ENCODE measurements around the gene IL24. TPM values are rescaled to one million over a fixed set of nuclear protein-coding genes. Genes with fewer than 3 reads are reported as not detected.

IL24 gene
- total RNA-seq, 1 donor = 0.86 TPM

DNA sequence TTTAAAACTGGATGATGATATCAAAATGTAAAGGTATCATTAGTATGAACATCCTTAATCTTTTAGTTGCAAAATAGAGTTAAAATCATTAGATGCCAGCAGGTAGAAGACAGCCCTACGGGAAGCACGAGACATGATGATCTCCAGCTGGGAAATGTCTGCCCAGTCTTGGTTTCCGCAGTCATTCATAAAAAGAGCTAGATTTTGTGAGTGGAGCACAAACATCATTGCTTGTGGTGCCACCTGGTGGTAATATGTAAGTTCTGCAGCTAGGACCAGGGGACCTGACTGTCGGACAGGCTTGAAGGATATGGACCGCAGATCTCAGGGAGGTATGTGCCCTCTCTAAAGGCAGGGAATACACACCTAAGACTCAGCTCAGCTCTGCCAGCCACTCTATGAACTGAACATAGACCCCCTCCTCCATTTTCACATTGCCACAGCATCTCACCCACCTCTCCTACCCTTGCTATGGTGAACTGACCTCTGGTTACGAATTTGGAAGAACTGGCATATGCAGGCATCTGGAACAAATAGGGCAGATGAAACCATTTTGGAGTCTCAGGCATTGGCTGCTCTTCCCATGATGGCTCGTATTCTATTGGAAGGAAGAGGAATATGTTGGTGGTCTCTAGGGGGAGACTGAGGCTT, 15.3 kb downstream of the IL24 start:
- TF ChIP-seq, protein P1, sequence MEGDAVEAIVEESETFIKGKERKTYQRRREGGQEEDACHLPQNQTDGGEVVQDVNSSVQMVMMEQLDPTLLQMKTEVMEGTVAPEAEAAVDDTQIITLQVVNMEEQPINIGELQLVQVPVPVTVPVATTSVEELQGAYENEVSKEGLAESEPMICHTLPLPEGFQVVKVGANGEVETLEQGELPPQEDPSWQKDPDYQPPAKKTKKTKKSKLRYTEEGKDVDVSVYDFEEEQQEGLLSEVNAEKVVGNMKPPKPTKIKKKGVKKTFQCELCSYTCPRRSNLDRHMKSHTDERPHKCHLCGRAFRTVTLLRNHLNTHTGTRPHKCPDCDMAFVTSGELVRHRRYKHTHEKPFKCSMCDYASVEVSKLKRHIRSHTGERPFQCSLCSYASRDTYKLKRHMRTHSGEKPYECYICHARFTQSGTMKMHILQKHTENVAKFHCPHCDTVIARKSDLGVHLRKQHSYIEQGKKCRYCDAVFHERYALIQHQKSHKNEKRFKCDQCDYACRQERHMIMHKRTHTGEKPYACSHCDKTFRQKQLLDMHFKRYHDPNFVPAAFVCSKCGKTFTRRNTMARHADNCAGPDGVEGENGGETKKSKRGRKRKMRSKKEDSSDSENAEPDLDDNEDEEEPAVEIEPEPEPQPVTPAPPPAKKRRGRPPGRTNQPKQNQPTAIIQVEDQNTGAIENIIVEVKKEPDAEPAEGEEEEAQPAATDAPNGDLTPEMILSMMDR (IDR thresholded peaks at IDR 0.05; ENCODE audit: insufficient read depth, low read depth, low read length) = peak; percentile 83
- no peak overlapping the region for H3K4me3 ChIP-seq (ENCODE audit: low read depth, low read length)
- peak; percentile 80 for DNase-seq (ENCODE audit: low read depth)

DNA sequence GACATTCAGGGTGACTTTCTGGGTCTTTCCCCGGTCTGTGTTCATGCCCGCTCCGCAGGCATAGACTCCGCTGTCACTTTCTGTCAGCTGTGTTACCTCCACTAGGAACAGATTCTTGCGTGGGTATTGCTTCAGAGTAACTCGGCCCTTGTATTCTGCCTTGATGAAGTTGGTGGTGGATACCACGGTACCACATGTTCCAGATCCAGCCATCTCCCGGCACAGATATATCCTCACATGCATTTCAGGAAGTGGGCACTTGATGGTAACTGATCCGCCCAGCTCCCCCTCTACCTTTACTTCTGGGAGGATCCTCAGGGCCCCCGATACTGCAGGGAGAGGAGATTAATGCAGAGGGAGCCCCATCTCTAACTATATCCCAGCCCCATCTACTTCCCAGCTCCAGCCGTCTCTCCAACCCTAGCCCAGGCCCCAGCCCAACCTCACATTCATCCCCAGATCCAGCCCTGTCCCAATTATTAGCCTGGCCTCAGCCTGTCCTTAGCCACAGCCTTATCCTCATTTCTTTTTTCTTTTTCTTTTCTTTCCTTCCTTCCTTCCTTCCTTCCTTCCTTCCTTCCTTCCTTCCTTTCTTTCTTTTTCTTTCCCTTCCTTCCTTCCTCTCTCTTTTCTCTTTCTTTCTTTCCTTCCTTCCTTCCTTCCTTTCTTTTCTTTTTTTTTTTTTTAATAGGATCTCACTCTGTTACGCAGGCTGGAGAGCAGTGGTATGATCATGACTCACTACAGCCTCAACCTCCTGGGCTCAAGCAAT, 16.7 kb downstream of the IL24 start:
- TF ChIP-seq, protein P1 (IDR thresholded peaks at IDR 0.05; ENCODE audit: insufficient read depth, low read depth, low read length) = no peak
- no peak overlapping the region for H3K4me3 ChIP-seq (ENCODE audit: low read depth, low read length)
- no peak for DNase-seq (ENCODE audit: low read depth)

DNA sequence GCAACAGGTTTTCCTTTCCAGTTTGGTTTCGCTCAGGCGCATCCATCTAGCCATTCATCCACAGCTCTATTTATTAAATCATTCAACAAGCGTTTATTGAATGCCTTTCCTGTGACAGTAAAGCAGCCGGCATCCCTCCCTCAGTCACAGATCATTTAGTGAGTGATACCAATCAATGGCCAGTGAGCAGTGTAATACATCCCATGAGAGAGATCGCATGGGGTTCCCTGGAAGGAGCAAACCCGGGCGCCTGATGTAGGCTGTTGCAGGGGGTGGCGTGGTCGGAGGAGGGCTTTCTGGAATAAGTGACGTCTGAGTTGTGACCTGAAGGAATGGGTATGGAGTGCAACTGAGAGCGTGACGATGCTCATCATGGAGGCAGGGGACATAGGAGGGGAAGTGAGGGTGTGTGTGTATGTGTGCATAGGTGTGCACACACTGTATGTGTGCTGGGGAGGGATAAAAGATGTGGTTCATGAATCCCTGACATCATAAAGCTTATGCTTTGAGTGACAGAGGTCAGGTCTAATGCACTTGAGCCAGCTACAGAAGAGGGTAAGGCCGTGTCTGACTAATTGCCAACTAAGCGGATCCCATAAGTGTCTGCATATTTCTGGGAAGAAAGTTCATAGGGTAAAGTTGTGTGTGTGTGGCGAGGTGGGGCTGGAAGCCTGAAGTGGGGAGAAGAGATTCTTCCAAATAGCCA, 17.9 kb downstream of the IL24 start:
- TF ChIP-seq, protein P1 (IDR thresholded peaks at IDR 0.05; ENCODE audit: insufficient read depth, low read depth, low read length) = no peak
- H3K4me3 ChIP-seq (ENCODE audit: low read depth, low read length) = no peak overlapping the region
- DNase-seq (ENCODE audit: low read depth) = no peak

DNA sequence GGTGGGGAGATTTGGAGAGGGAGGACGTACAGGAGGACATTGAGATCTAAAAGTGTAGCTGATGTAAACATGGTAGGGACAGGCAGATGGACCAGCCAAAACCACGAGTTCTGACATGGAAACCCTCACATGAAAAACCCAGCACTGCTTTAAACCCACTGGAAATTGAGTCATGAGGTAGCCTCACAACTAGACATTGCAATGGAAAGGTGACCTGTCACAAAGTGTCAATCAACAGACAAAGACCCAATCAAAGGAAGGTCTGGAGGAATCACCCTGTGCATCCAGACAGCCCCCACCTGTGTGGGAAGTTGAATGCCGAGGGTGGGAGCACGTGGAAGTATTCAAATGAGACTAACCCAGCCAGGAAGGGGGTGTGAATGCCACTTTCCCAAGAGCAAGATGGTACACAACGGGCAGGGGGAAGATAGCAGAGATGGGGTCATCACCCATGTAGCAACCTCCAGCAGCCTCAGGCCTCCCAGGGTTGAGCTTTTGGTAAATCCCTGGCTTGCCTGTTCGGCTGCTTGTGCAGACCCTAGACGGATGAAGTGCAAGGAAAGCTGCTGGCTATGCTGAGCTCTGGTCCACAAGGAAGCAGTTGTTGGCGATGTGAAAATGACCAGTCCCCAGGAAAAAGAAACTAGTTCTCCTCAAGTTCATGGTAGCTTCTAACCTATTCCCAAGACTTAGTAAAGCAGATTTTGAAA, 18.9 kb downstream of the IL24 start:
- TF ChIP-seq, protein P1 (IDR thresholded peaks at IDR 0.05; ENCODE audit: insufficient read depth, low read depth, low read length) = no peak
- no peak for DNase-seq (ENCODE audit: low read depth)
- no peak overlapping the region for H3K4me3 ChIP-seq (ENCODE audit: low read depth, low read length)

GRCh38 chr1:206918076-206918475, 20.8 kb downstream of the IL24 start:
- DNase-seq (ENCODE audit: low read depth) = no peak
- H3K4me3 ChIP-seq (ENCODE audit: low read depth, low read length) = no peak overlapping the region
- TF ChIP-seq, protein P1 (IDR thresholded peaks at IDR 0.05; ENCODE audit: insufficient read depth, low read depth, low read length) = no peak

DNA sequence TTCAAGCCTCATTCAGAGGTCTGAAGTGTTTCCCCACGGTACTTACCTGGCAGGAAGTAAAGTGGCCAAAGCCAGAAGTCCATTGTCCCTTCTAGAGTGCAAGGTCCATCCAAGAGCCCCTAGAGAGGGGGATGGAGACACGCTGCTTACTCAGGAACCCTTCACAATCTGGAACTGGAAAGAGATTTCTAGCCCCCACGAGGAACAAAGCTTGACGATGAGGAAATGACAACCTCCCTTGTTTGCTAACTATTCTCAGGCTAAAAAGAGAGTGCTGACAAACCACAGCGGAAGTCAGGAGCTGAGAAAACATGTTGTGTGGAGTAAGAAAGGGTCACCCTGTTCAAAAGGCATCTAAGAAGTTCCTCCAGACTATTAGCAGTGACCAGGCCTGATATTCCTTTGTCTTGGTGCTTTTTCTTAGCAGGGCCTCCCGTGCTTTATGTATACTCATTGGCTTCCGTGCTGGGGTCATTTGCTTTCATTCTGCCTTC, 24.6 kb downstream of the IL24 start, which contains the start of gene FCMR:
Gene FCMR, minus strand, starts transcription at position 170 of the 494 bp plus-strand sequence. Its CDS starts 87 bp downstream, at position 83.
- DNase-seq (ENCODE audit: low read depth) = no peak
- H3K4me3 ChIP-seq (ENCODE audit: low read depth, low read length) = no peak within 1 kb of the TSS
- TF ChIP-seq, protein P1 (IDR thresholded peaks at IDR 0.05; ENCODE audit: insufficient read depth, low read depth, low read length) = no peak

All from fibroblast of villous mesenchyme (primary cell).